HG03439 (cell line): ENCODE data around the gene FAM53A.

Experiments
- ATAC-seq: cut with Tn5 transposase; IDR thresholded peaks from one replicate; pipeline ENCODE4 v1.9.1; 2021; ENCODE audit warnings: mild to moderate bottlenecking, moderate library complexity; ENCODE audit not compliant: unreplicated experiment

FAM53A gene

GRCh38 chr4:1683736-1684505 is at the start of gene FAM53A:
TSS of gene FAM53A (minus strand) at chr4:1684313. CDS start at chr4:1668741, 15,572 bp downstream.
- peak; percentile 81 for ATAC-seq

GRCh38 chr4:1732911-1733310 is 48.8 kb upstream of the FAM53A start:
- no peak for ATAC-seq

GRCh38 chr4:1731180-1731579 is 47.1 kb upstream of the FAM53A start:
- no peak for ATAC-seq

- no peak for ATAC-seq
These were observed 46.5 kb upstream of the FAM53A start for GRCh38 chr4:1730532-1731135.

- no peak for ATAC-seq
These were observed 44.2 kb upstream of the FAM53A start for GRCh38 chr4:1728061-1728980.

GRCh38 chr4:1727117-1728031 is 43.3 kb upstream of the FAM53A start:
- no peak for ATAC-seq

GRCh38 chr4:1726146-1726934 is 42.2 kb upstream of the FAM53A start:
- ATAC-seq: no peak

GRCh38 chr4:1725521-1725920 is 41.4 kb upstream of the FAM53A start:
- no peak for ATAC-seq

GRCh38 chr4:1723131-1723801 is 39.2 kb upstream of the FAM53A start:
- ATAC-seq: no peak

- ATAC-seq: no peak
These were observed 38.5 kb upstream of the FAM53A start for GRCh38 chr4:1722551-1723118.

- peak; percentile 1 for ATAC-seq
These were observed 37.8 kb upstream of the FAM53A start for GRCh38 chr4:1721666-1722550.

GRCh38 chr4:1721003-1721665 is 37.0 kb upstream of the FAM53A start, which contains the start of the genes TACC3 and TMEM129:
TSS of gene TACC3 (plus strand) at chr4:1721521. CDS start at chr4:1723422, 1,901 bp downstream.
TSS of gene TMEM129 (minus strand) at chr4:1721323. CDS start at chr4:1720837, 486 bp downstream.
- peak; percentile 76 for ATAC-seq

GRCh38 chr4:1720163-1720983 is 36.3 kb upstream of the FAM53A start:
- ATAC-seq: peak; percentile 21

- ATAC-seq: no peak
These were observed 34.2 kb upstream of the FAM53A start for GRCh38 chr4:1718095-1718850.
